HG02885 (cell line): Measurements from ENCODE around the gene HRH2.

Experiments
- ATAC-seq: cut with Tn5 transposase; IDR thresholded peaks from one replicate; pipeline ENCODE4 v1.9.1; 2021; ENCODE audit warnings: mild to moderate bottlenecking; ENCODE audit not compliant: unreplicated experiment, poor library complexity

The HRH2 gene

GRCh38 chr5:175734016-175734415, 76.1 kb downstream of the HRH2 start:
- no peak for ATAC-seq

- no peak for ATAC-seq
These were observed 76.6 kb downstream of the HRH2 start for GRCh38 chr5:175734501-175734900.

GRCh38 chr5:175735701-175736100, 77.8 kb downstream of the HRH2 start:
- ATAC-seq, result no peak

- no peak for ATAC-seq
These were observed 78.8 kb downstream of the HRH2 start for GRCh38 chr5:175736652-175737051.

- ATAC-seq, result no peak
These were observed 79.6 kb downstream of the HRH2 start for GRCh38 chr5:175737481-175737880.

GRCh38 chr5:175738126-175738525, 80.3 kb downstream of the HRH2 start:
- no peak for ATAC-seq

- no peak for ATAC-seq
These were observed 80.8 kb downstream of the HRH2 start for GRCh38 chr5:175738602-175739133.

GRCh38 chr5:175740014-175740413, 82.1 kb downstream of the HRH2 start:
- ATAC-seq, result no peak

GRCh38 chr5:175741556-175741955, 83.7 kb downstream of the HRH2 start:
- no peak for ATAC-seq

- no peak for ATAC-seq
These were observed 84.6 kb downstream of the HRH2 start for GRCh38 chr5:175742290-175742994.

GRCh38 chr5:175743676-175744210, 85.9 kb downstream of the HRH2 start:
- no peak for ATAC-seq

- no peak for ATAC-seq
These were observed 87.3 kb downstream of the HRH2 start for GRCh38 chr5:175745210-175745609.

GRCh38 chr5:175746851-175747250, 89.0 kb downstream of the HRH2 start:
- no peak for ATAC-seq

GRCh38 chr5:175747539-175748060, 89.7 kb downstream of the HRH2 start:
- ATAC-seq, result no peak

GRCh38 chr5:175748650-175749049, 90.8 kb downstream of the HRH2 start:
- ATAC-seq, result no peak

GRCh38 chr5:175749591-175749990, 91.7 kb downstream of the HRH2 start:
- ATAC-seq, result no peak

GRCh38 chr5:175750511-175750931, 92.7 kb downstream of the HRH2 start:
- ATAC-seq, result no peak

- ATAC-seq, result no peak
These were observed 93.5 kb downstream of the HRH2 start for GRCh38 chr5:175751369-175751768.

- ATAC-seq, result no peak
These were observed 95.1 kb downstream of the HRH2 start for GRCh38 chr5:175752826-175753535.

- no peak for ATAC-seq
These were observed 95.9 kb downstream of the HRH2 start for GRCh38 chr5:175753536-175754402.
